LNCaP clone FGC (cell line): ENCODE data around the gene HNF1A.

Experiments
- DNase-seq: peaks from one replicate; pipeline ENCODE4 v3.0.0-alpha.2; 2011; ENCODE audit warnings: low read depth
- H3K4me3 ChIP-seq: 2 replicates; pipeline ENCODE4 v1.5.1; 2011; ENCODE audit warnings: mild to moderate bottlenecking, low read depth, low read length, control low read depth
- CTCF ChIP-seq: IDR thresholded peaks from 2 replicates; pipeline ENCODE4 v1.5.1; 2012; ENCODE audit warnings: mild to moderate bottlenecking; ENCODE audit not compliant: control insufficient read depth, insufficient read depth; ENCODE audit errors: extremely low read depth

The HNF1A gene

GRCh38 chr12:121018860-121019617 is 40.7 kb downstream of the HNF1A start:
- no peak for DNase-seq
- no peak overlapping the region for H3K4me3 ChIP-seq
- TF ChIP-seq CTCF: no peak

- TF ChIP-seq CTCF: no peak
- H3K4me3 ChIP-seq: no peak overlapping the region
- no peak for DNase-seq
These were observed 43.4 kb downstream of the HNF1A start for GRCh38 chr12:121021754-121022153.

GRCh38 chr12:121022713-121023112 is 44.4 kb downstream of the HNF1A start:
- no peak for TF ChIP-seq CTCF
- no peak overlapping the region for H3K4me3 ChIP-seq
- no peak for DNase-seq

GRCh38 chr12:121023799-121024198 is 45.5 kb downstream of the HNF1A start:
- no peak for TF ChIP-seq CTCF
- H3K4me3 ChIP-seq: no peak overlapping the region
- no peak for DNase-seq

- no peak for TF ChIP-seq CTCF
- H3K4me3 ChIP-seq: no peak overlapping the region
- DNase-seq: no peak
These were observed 47.3 kb downstream of the HNF1A start for GRCh38 chr12:121025442-121026226.

GRCh38 chr12:121026274-121027045 is 48.1 kb downstream of the HNF1A start:
- no peak overlapping the region for H3K4me3 ChIP-seq
- TF ChIP-seq CTCF: no peak
- no peak for DNase-seq
